Peyer's patch (tissue), 4 donors: ENCODE measurements around the gene VAPA.

Source experiments
- CTCF ChIP-seq, 6 experiments: fragments of 450-650 bp in 4 of 6; fragments of 200-600 bp in 2 of 6; sonication (generic) in 1 of 6; IDR thresholded peaks; one replicate each; pipeline ENCODE4 v1.5.1; 2017 to 2019; ENCODE audit warnings: antibody characterized with exemption in 6 of 6, mild to moderate bottlenecking in 3 of 6, moderate library complexity in 1 of 6
- POLR2A ChIP-seq, 2 donors: fragments of 450-650 bp; IDR thresholded peaks; one replicate each; pipeline ENCODE4 v1.5.1; 2017; ENCODE audit warnings: antibody characterized with exemption in 2 of 2, mild to moderate bottlenecking in 2 of 2, moderate library complexity in 2 of 2

- TF ChIP-seq CTCF (IDR thresholded peaks at IDR 0.05) (no peak), POLR2A (IDR thresholded peaks at IDR 0.05) (no peak)
These were observed 5.9 kb upstream of the VAPA start for GRCh38 chr18:9907867-9908266.
